Cardiac muscle cell (in vitro differentiated cells and primary cell): ENCODE measurements around the gene PPP1R14B. TPM values are rescaled to one million over a fixed set of nuclear protein-coding genes. Genes with fewer than 3 reads are reported as not detected.

Experiments used
- DNase-seq, 2 donors: peaks; one replicate each; pipeline versions ENCODE4 v3.0.0 to v3.0.0-alpha.2; 2010 to 2017; ENCODE audit warnings: low read depth in 1 of 2, low spot score in 1 of 2
- H3K27ac ChIP-seq: fragments of 200-600 bp; sonication (generic); 2 replicates; pipeline ENCODE4 v1.5.1; 2016
- H3K27me3 ChIP-seq: fragments of 200-600 bp; sonication (generic); 2 replicates; pipeline ENCODE4 v1.6.0; 2016; ENCODE audit warnings: control low read depth
- H3K36me3 ChIP-seq: fragments of 200-600 bp; sonication (generic); 2 replicates; pipeline ENCODE4 v1.5.1; 2016; ENCODE audit warnings: control low read depth
- H3K4me1 ChIP-seq: fragments of 200-600 bp; sonication (generic); 2 replicates; pipeline ENCODE4 v1.8.1; 2017; ENCODE audit warnings: low read depth, mild to moderate bottlenecking, mixed run types
- H3K4me3 ChIP-seq: fragments of 200-600 bp; sonication (generic); 2 replicates; pipeline ENCODE4 v1.5.1; 2016; ENCODE audit warnings: mild to moderate bottlenecking
- H3K9me3 ChIP-seq: fragments of 200-600 bp; sonication (generic); 2 replicates; pipeline ENCODE4 v1.5.1; 2017; ENCODE audit warnings: low read depth, mild to moderate bottlenecking, control low read depth
- CTCF ChIP-seq: IDR thresholded peaks from 2 replicates; pipeline ENCODE4 v1.5.1; 2012; ENCODE audit warnings: low read depth, mild to moderate bottlenecking, low read length
- polyA plus RNA-seq: library from polyadenylated mRNA; unstranded; fragments of >200 nt; fragmentation: Nextera tagmentation; extraction: Ambion mirVana; gene quantifications from 2 replicates; pipeline ENCODE4 v1.2.1, GENCODE V29; 2016
- total RNA-seq: library from RNA; depleted of rRNA; stranded (reverse); fragments of >200 nt; gene quantifications from 2 replicates; pipeline ENCODE4 v1.2.3, GENCODE V29; 2016

PPP1R14B gene
- total and polyA plus RNA-seq, 2 experiments from 2014 or later, result 220 to 288 TPM

GRCh38 chr11:64203421-64204079 lies 43.2 kb downstream of the PPP1R14B start:
- H3K36me3 ChIP-seq, result peaks cover 44% of the 10 kb centered on the region
- H3K4me3 ChIP-seq, result no peak overlapping the region
- H3K27ac ChIP-seq, result no peak overlapping the region
- H3K4me1 ChIP-seq, result peaks cover 2% of the 10 kb centered on the region
- DNase-seq, result no peak
- no peak for TF ChIP-seq CTCF
- H3K9me3 ChIP-seq, result no peaks in the 10 kb centered on the region
- no peaks in the 10 kb centered on the region for H3K27me3 ChIP-seq

GRCh38 chr11:64202992-64203391 lies 43.8 kb downstream of the PPP1R14B start:
- Histone ChIP-seq H3K4me1 (peaks cover 2% of the 10 kb centered on the region), H3K27me3 (no peaks in the 10 kb centered on the region), H3K36me3 (peaks cover 49% of the 10 kb centered on the region), H3K27ac (no peak overlapping the region), H3K9me3 (no peaks in the 10 kb centered on the region), H3K4me3 (no peak overlapping the region)
- no peak for DNase-seq
- no peak for TF ChIP-seq CTCF

GRCh38 chr11:64201543-64201942 lies 45.2 kb downstream of the PPP1R14B start:
- Histone ChIP-seq H3K36me3 (peaks cover 63% of the 10 kb centered on the region), H3K4me1 (peaks cover 2% of the 10 kb centered on the region), H3K9me3 (no peaks in the 10 kb centered on the region), H3K4me3 (no peak overlapping the region), H3K27me3 (no peaks in the 10 kb centered on the region), H3K27ac (peak overlapping the region; percentile 39)
- TF ChIP-seq CTCF, result no peak
- no peak for DNase-seq

GRCh38 chr11:64198511-64198910 lies 48.2 kb downstream of the PPP1R14B start:
- Histone ChIP-seq H3K4me3 (no peak overlapping the region), H3K36me3 (peaks cover 80% of the 10 kb centered on the region), H3K27ac (no peak overlapping the region), H3K4me1 (no peaks in the 10 kb centered on the region), H3K27me3 (no peaks in the 10 kb centered on the region), H3K9me3 (no peaks in the 10 kb centered on the region)
- no peak for DNase-seq
- no peak for TF ChIP-seq CTCF

GRCh38 chr11:64196626-64197025 lies 50.1 kb downstream of the PPP1R14B start:
- Histone ChIP-seq H3K36me3 (peaks cover 72% of the 10 kb centered on the region), H3K27me3 (no peaks in the 10 kb centered on the region), H3K9me3 (no peaks in the 10 kb centered on the region), H3K27ac (no peak overlapping the region), H3K4me3 (no peak overlapping the region), H3K4me1 (no peaks in the 10 kb centered on the region)
- no peak for TF ChIP-seq CTCF
- no peak for DNase-seq

Other genes starting within 250 kb of the PPP1R14B start
- gene FLRT1, start 211.0 kb downstream of the PPP1R14B start, total RNA-seq, result 0.53 and 0.69 TPM in 2 replicates
- 0.92 and 2.9 TPM in 2 replicates for gene FLRT1, start 211.0 kb downstream of the PPP1R14B start, polyA plus RNA-seq
- 116 and 156 TPM in 2 replicates for gene MACROD1, start 80.8 kb downstream of the PPP1R14B start, total RNA-seq
- gene MACROD1, start 80.8 kb downstream of the PPP1R14B start, polyA plus RNA-seq, result 134 and 198 TPM in 2 replicates
- gene STIP1, start 60.8 kb downstream of the PPP1R14B start, total RNA-seq, result 231 and 244 TPM in 2 replicates
- gene STIP1, start 60.8 kb downstream of the PPP1R14B start, polyA plus RNA-seq, result 229 and 240 TPM in 2 replicates
- gene FERMT3, start 40.2 kb downstream of the PPP1R14B start, total RNA-seq, result 0.11 and 1.8 TPM in 2 replicates
- gene FERMT3, start 40.2 kb downstream of the PPP1R14B start, polyA plus RNA-seq, result 1.1 and 2.1 TPM in 2 replicates
- gene TRPT1, start 20.8 kb downstream of the PPP1R14B start, total RNA-seq, result 117 and 131 TPM in 2 replicates
- gene TRPT1, start 20.8 kb downstream of the PPP1R14B start, polyA plus RNA-seq, result 137 and 161 TPM in 2 replicates
- gene NUDT22, start 20.7 kb downstream of the PPP1R14B start, total RNA-seq, result 76.0 and 98.8 TPM in 2 replicates
- gene NUDT22, start 20.7 kb downstream of the PPP1R14B start, polyA plus RNA-seq, result 88.3 and 90.6 TPM in 2 replicates
- 75.5 and 79.9 TPM in 2 replicates for gene DNAJC4, start 16.4 kb downstream of the PPP1R14B start, total RNA-seq
- gene DNAJC4, start 16.4 kb downstream of the PPP1R14B start, polyA plus RNA-seq, result 126 and 132 TPM in 2 replicates
- 162 and 206 TPM in 2 replicates for gene VEGFB, start 12.4 kb downstream of the PPP1R14B start, total RNA-seq
- 178 and 199 TPM in 2 replicates for gene VEGFB, start 12.4 kb downstream of the PPP1R14B start, polyA plus RNA-seq
- 102 and 177 TPM in 2 replicates for gene FKBP2, start 5.8 kb downstream of the PPP1R14B start, total RNA-seq
- 191 and 321 TPM in 2 replicates for gene FKBP2, start 5.8 kb downstream of the PPP1R14B start, polyA plus RNA-seq
- gene PLCB3, start 4.6 kb upstream of the PPP1R14B start, total RNA-seq, result 20.3 and 24.7 TPM in 2 replicates
- 10.6 and 11.0 TPM in 2 replicates for gene PLCB3, start 4.6 kb upstream of the PPP1R14B start, polyA plus RNA-seq
- 155 and 200 TPM in 2 replicates for gene BAD, start 37.7 kb upstream of the PPP1R14B start, total RNA-seq
- gene BAD, start 37.7 kb upstream of the PPP1R14B start, polyA plus RNA-seq, result 168 and 195 TPM in 2 replicates
- gene GPR137, start 38.9 kb upstream of the PPP1R14B start, total RNA-seq, result 37.7 and 41.4 TPM in 2 replicates
- 67.8 and 82.6 TPM in 2 replicates for gene GPR137, start 38.9 kb upstream of the PPP1R14B start, polyA plus RNA-seq
- gene KCNK4, start 44.4 kb upstream of the PPP1R14B start, total RNA-seq, result not detected in 2 replicates
- gene KCNK4, start 44.4 kb upstream of the PPP1R14B start, polyA plus RNA-seq, result not detected in 2 replicates
- gene CATSPERZ, start 53.4 kb upstream of the PPP1R14B start, total RNA-seq, result not detected in 2 replicates
- gene CATSPERZ, start 53.4 kb upstream of the PPP1R14B start, polyA plus RNA-seq, result 0.54 and 0.56 TPM in 2 replicates
- 77.0 and 94.0 TPM in 2 replicates for gene ESRRA, start 58.6 kb upstream of the PPP1R14B start, total RNA-seq
- 48.8 and 49.3 TPM in 2 replicates for gene ESRRA, start 58.6 kb upstream of the PPP1R14B start, polyA plus RNA-seq
- 298 and 438 TPM in 2 replicates for gene TRMT112, start 70.6 kb upstream of the PPP1R14B start, total RNA-seq
- 331 and 375 TPM in 2 replicates for gene TRMT112, start 70.6 kb upstream of the PPP1R14B start, polyA plus RNA-seq
- gene PRDX5, start 71.2 kb upstream of the PPP1R14B start, total RNA-seq, result 500 and 570 TPM in 2 replicates
- gene PRDX5, start 71.2 kb upstream of the PPP1R14B start, polyA plus RNA-seq, result 646 and 784 TPM in 2 replicates
- gene CCDC88B, start 93.3 kb upstream of the PPP1R14B start, total RNA-seq, result 5.9 and 8.4 TPM in 2 replicates
- 8.6 and 9.5 TPM in 2 replicates for gene CCDC88B, start 93.3 kb upstream of the PPP1R14B start, polyA plus RNA-seq
- gene RPS6KA4, start 112.2 kb upstream of the PPP1R14B start, total RNA-seq, result 28.2 and 30.4 TPM in 2 replicates
- 19.7 and 22.3 TPM in 2 replicates for gene RPS6KA4, start 112.2 kb upstream of the PPP1R14B start, polyA plus RNA-seq